H1 (cell line): ENCODE data around the gene RNF151. TPM values are rescaled to one million over a fixed set of nuclear protein-coding genes. Genes with fewer than 3 reads are reported as not detected.

Experiments used
- polyA plus RNA-seq, 7 experiments: library from polyadenylated mRNA; depleted of rRNA in 3 of 7; stranded (reverse) in 5 of 7; unstranded in 2 of 7; fragments of >200 nt in 5 of 7; fragments of 200-250 nt in 2 of 7; gene quantifications; 1 replicate in 5 of 7; 2 replicates in 1 of 7; 4 replicates in 1 of 7; pipeline versions ENCODE4 v1.2.1 to v1.2.3, GENCODE V29; 2011 to 2013; ENCODE audit warnings: missing spikeins in 2 of 7, mixed read lengths in 2 of 7
- total RNA-seq: library from RNA; stranded (reverse); fragmentation: NEBNext Ultra II Directional; extraction: Animal tissue kit (Norgen Biotek cat#: 25700); gene quantifications from 2 replicates; pipeline ENCODE4 v1.2.1, GENCODE V29; 2021
- TF ChIP-seq, protein P1 (sequence below): IDR thresholded peaks from 2 replicates; pipeline ENCODE4 v1.6.1; 2012; ENCODE audit warnings: inconsistent platforms

Gene RNF151
- total and polyA plus RNA-seq, 2 of the 8 experiments (the other 6 are each of a cell fraction or from before 2014, with no cell fraction given) = not detected

DNA sequence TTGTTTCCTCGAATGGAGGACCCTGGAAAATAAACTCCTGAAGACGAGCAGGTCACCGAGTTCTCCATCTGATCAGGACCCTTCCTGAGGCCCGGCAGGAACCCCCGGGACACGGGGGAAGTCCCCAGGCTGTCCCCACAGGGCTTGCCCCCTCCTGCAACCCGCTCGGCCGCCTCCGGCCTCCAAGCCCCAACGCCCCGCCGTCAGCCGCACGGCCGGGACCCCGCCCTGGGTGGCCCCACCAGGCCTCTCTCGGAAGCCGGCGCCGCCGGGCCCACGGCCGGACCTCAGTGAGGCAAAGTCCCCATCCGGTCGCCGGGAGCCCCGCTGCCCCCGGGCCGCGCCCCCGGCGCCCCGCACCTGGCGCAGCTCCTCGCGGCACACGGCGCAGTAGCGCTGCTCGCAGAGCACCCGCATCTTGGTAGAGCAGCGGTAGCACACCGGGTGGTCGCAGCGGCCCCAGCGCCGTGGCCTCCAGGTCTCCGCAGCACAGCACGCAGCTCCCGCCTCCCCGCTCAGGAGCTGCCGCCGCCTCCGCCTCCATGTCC is 42.6 kb downstream of the RNF151 start (continued):
- TF ChIP-seq, protein P1, sequence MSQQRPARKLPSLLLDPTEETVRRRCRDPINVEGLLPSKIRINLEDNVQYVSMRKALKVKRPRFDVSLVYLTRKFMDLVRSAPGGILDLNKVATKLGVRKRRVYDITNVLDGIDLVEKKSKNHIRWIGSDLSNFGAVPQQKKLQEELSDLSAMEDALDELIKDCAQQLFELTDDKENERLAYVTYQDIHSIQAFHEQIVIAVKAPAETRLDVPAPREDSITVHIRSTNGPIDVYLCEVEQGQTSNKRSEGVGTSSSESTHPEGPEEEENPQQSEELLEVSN = no peak; the same call in 1 of the 2 replicates
- TF ChIP-seq, all 59 proteins: peak for 4
